ENCODE results near the gene TCEA2.

Gene TCEA2

DNA sequence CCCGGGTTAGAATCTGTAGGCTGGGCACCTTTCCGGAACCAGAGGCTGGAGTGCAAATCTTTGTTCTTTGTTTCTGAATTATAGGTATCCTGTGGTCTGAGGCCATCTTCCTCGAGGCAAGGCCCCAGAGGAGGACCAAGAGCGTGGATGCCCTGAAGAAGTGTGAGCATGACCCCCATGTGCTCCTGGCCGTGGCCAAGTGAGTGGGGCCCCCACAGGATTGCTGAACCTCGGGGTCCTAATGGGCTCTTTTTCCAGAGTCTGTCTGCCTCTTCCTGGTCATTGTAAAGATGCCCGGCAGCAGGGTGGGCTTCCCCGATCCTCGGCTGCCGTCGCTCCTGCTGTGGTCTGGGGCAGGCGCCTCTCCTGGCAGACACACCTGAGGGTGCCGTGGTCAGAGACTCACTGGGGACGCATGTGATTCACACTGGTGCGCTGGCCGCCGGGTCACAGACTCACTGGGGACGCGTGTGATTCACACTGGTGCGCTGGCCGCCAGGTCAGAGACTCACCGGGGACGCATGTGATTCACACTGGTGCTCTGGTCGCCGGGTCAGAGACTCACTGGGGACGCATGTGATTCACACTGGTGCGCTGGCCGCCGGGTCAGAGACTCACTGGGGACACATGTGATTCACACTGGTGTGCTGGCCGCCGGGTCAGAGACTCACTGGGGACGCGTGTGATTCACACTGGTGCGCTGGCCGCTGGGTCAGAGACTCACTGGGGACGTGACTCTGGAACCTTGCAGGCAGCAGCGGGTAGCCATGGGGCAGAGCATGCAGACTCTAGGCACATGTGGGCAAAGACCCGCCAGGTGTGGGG is 33.5 kb upstream of the TCEA2 start:
- no peaks in the 10 kb centered on the region for H3K9me3 ChIP-seq (ENCODE audit: control insufficient read depth, low read length)
- H2BK5ac ChIP-seq (ENCODE audit: low read depth, low read length, poor library complexity, severe bottlenecking): no peak overlapping the region
- no peak overlapping the region for H4K8ac ChIP-seq (ENCODE audit: low read length)
- no peaks in the 10 kb centered on the region for H3K27me3 ChIP-seq (ENCODE audit: control insufficient read depth in 1 of 2, insufficient read depth in 1 of 2, low read length in 2 of 2)
- no peak overlapping the region for H3K9ac ChIP-seq (ENCODE audit: low read length)
- no peak overlapping the region for H4K91ac ChIP-seq (ENCODE audit: low read length)
- H3K4me1 ChIP-seq (ENCODE audit: control insufficient read depth, insufficient read depth, low read depth, low read length): peaks cover under 1% of the 10 kb centered on the region
- H3K36me3 ChIP-seq (ENCODE audit: control insufficient read depth in 1 of 2, insufficient read depth in 2 of 2, low read depth in 1 of 2, low read length in 2 of 2): peaks cover 92% of the 10 kb centered on the region in 2 experiments
- H3K14ac ChIP-seq (ENCODE audit: low read length in 2 of 2): no peak overlapping the region
- H2AFZ ChIP-seq (ENCODE audit: low read depth, low read length): no peak overlapping the region
- H2AK5ac ChIP-seq (ENCODE audit: low read length, severe bottlenecking): no peak overlapping the region
- WGBS: 93% methylated on average over 38 of the region's 38 CpGs
- H2BK120ac ChIP-seq (ENCODE audit: low read depth, low read length): no peak overlapping the region
- H3K23ac ChIP-seq (ENCODE audit: low read length in 2 of 2): no peak overlapping the region
- no peak overlapping the region for H3K4me3 ChIP-seq (ENCODE audit: insufficient read depth in 1 of 2, low read depth in 1 of 2, low read length in 2 of 2)
- no peak overlapping the region for H2BK12ac ChIP-seq (ENCODE audit: low read length in 2 of 2)
- no peak overlapping the region for H3K4ac ChIP-seq (ENCODE audit: low read depth in 1 of 2, low read length in 2 of 2)
- H3K79me1 ChIP-seq (replicated peaks; ENCODE audit: low read length, poor library complexity, severe bottlenecking): peaks cover 25% of the 10 kb centered on the region
- no peak overlapping the region for H3K4me2 ChIP-seq (ENCODE audit: low read length, poor library complexity, severe bottlenecking)
- no peak overlapping the region for H2BK15ac ChIP-seq (ENCODE audit: low read depth, poor library complexity, severe bottlenecking)
- H3K27ac ChIP-seq (ENCODE audit: low read length, poor library complexity, severe bottlenecking): no peak overlapping the region
- no peak overlapping the region for H3K18ac ChIP-seq (ENCODE audit: low read depth in 1 of 2, low read length in 2 of 2)
- DNase-seq: no peak

GRCh38 chr20:64030371-64031134 is 32.4 kb upstream of the TCEA2 start:
- Histone ChIP-seq H2AFZ (ENCODE audit: low read depth, low read length) (no peak overlapping the region), H3K23ac (ENCODE audit: low read length in 2 of 2) (no peak overlapping the region), H3K27ac (ENCODE audit: low read length, poor library complexity, severe bottlenecking) (no peak overlapping the region), H3K36me3 (ENCODE audit: control insufficient read depth in 1 of 2, insufficient read depth in 2 of 2, low read depth in 1 of 2, low read length in 2 of 2) (peaks cover 90 to 92% of the 10 kb centered on the region in 2 experiments), H2AK5ac (ENCODE audit: low read length, severe bottlenecking) (no peak overlapping the region), H3K4me2 (ENCODE audit: low read length, poor library complexity, severe bottlenecking) (no peak overlapping the region), H3K79me1 (replicated peaks; ENCODE audit: low read length, poor library complexity, severe bottlenecking) (peaks cover 16% of the 10 kb centered on the region), H2BK12ac (ENCODE audit: low read length in 2 of 2) (no peak overlapping the region), H3K4me1 (ENCODE audit: control insufficient read depth, insufficient read depth, low read depth, low read length) (no peaks in the 10 kb centered on the region), H3K18ac (ENCODE audit: low read depth in 1 of 2, low read length in 2 of 2) (no peak overlapping the region), H3K9ac (ENCODE audit: low read length) (no peak overlapping the region), H3K9me3 (ENCODE audit: control insufficient read depth, low read length) (no peaks in the 10 kb centered on the region), H2BK5ac (ENCODE audit: low read depth, low read length, poor library complexity, severe bottlenecking) (no peak overlapping the region), H2BK120ac (ENCODE audit: low read depth, low read length) (no peak overlapping the region), H3K4ac (ENCODE audit: low read depth in 1 of 2, low read length in 2 of 2) (no peak overlapping the region), H4K91ac (ENCODE audit: low read length) (no peak overlapping the region), H3K14ac (ENCODE audit: low read length in 2 of 2) (no peak overlapping the region), H3K27me3 (ENCODE audit: control insufficient read depth in 1 of 2, insufficient read depth in 1 of 2, low read length in 2 of 2) (no peaks in the 10 kb centered on the region), H4K8ac (ENCODE audit: low read length) (no peak overlapping the region), H2BK15ac (ENCODE audit: low read depth, poor library complexity, severe bottlenecking) (no peak overlapping the region), H3K4me3 (ENCODE audit: insufficient read depth in 1 of 2, low read depth in 1 of 2, low read length in 2 of 2) (no peak overlapping the region)
- DNase-seq: no peak
- WGBS: 94% methylated on average over 19 of the region's 20 CpGs

- H3K23ac ChIP-seq (ENCODE audit: low read length in 2 of 2): no peak overlapping the region
- no peak overlapping the region for H2BK15ac ChIP-seq (ENCODE audit: low read depth, poor library complexity, severe bottlenecking)
- no peak overlapping the region for H2AFZ ChIP-seq (ENCODE audit: low read depth, low read length)
- H2AK5ac ChIP-seq (ENCODE audit: low read length, severe bottlenecking): no peak overlapping the region
- DNase-seq: no peak
- no peak overlapping the region for H3K27ac ChIP-seq (ENCODE audit: low read length, poor library complexity, severe bottlenecking)
- H2BK120ac ChIP-seq (ENCODE audit: low read depth, low read length): no peak overlapping the region
- peaks cover 10% of the 10 kb centered on the region for H3K4me1 ChIP-seq (ENCODE audit: control insufficient read depth, insufficient read depth, low read depth, low read length)
- no peak overlapping the region for H4K8ac ChIP-seq (ENCODE audit: low read length)
- WGBS: 95% methylated on average over 18 of the region's 19 CpGs
- no peak overlapping the region for H3K4me3 ChIP-seq (ENCODE audit: insufficient read depth in 1 of 2, low read depth in 1 of 2, low read length in 2 of 2)
- H4K91ac ChIP-seq (ENCODE audit: low read length): no peak overlapping the region
- H3K27me3 ChIP-seq (ENCODE audit: control insufficient read depth in 1 of 2, insufficient read depth in 1 of 2, low read length in 2 of 2): peaks cover 0 to 7% of the 10 kb centered on the region in 2 experiments
- no peak overlapping the region for H3K18ac ChIP-seq (ENCODE audit: low read depth in 1 of 2, low read length in 2 of 2)
- no peak overlapping the region for H3K4ac ChIP-seq (ENCODE audit: low read depth in 1 of 2, low read length in 2 of 2)
- H3K14ac ChIP-seq (ENCODE audit: low read length in 2 of 2): no peak overlapping the region
- no peak overlapping the region for H3K9ac ChIP-seq (ENCODE audit: low read length)
- H2BK12ac ChIP-seq (ENCODE audit: low read length in 2 of 2): no peak overlapping the region
- no peak overlapping the region for H3K4me2 ChIP-seq (ENCODE audit: low read length, poor library complexity, severe bottlenecking)
- peaks cover 79 to 87% of the 10 kb centered on the region in 2 experiments for H3K36me3 ChIP-seq (ENCODE audit: control insufficient read depth in 1 of 2, insufficient read depth in 2 of 2, low read depth in 1 of 2, low read length in 2 of 2)
- H3K79me1 ChIP-seq (replicated peaks; ENCODE audit: low read length, poor library complexity, severe bottlenecking): peaks cover 15% of the 10 kb centered on the region
- H2BK5ac ChIP-seq (ENCODE audit: low read depth, low read length, poor library complexity, severe bottlenecking): no peak overlapping the region
- H3K9me3 ChIP-seq (ENCODE audit: control insufficient read depth, low read length): no peaks in the 10 kb centered on the region
These were observed 31.1 kb upstream of the TCEA2 start for GRCh38 chr20:64031822-64032314.

Measured in mesenchymal stem cell (in vitro differentiated cells and primary cell).